ENCODE measurements around the gene ETS2. TPM values are rescaled to one million over a fixed set of nuclear protein-coding genes. Genes with fewer than 3 reads are reported as not detected.

ETS2 gene
- total and polyA plus RNA-seq, 2 of the 8 experiments (the other 6 are each of a cell fraction or from before 2014, with no cell fraction given) = 11.0 to 45.1 TPM

GRCh38 chr21:38771536-38771935 lies 34.2 kb upstream of the ETS2 start:
- POLR2A ChIA-PET (ENCODE audit: partially characterized antibody) = no interaction called here
- Histone ChIP-seq H3K4me3 (ENCODE audit: extremely low read depth in 1 of 4, insufficient read depth in 2 of 4, low read depth in 3 of 4, low read length in 4 of 4) (no peak overlapping the region), H4K20me1 (replicated peaks in 1 of 2; ENCODE audit: control insufficient read depth in 1 of 2, insufficient read depth in 2 of 2, low read length in 2 of 2) (no peaks in the 10 kb centered on the region), H3K9ac (replicated peaks in 1 of 4; ENCODE audit: extremely low read depth in 1 of 4, low read depth in 3 of 4, low read length in 3 of 4) (no peak overlapping the region), H2BK12ac (ENCODE audit: low read depth, low read length) (no peak overlapping the region), H3K27me3 (replicated peaks in 1 of 4; ENCODE audit: control insufficient read depth in 3 of 4, extremely low read depth in 1 of 4, insufficient read depth in 3 of 4, low read length in 3 of 4) (no peaks in the 10 kb centered on the region; a peak in 1 of 7 replicates), H3K36me3 (ENCODE audit: control insufficient read depth in 2 of 4, insufficient read depth in 4 of 4, low read length in 3 of 4) (no peaks in the 10 kb centered on the region), H2BK20ac (ENCODE audit: low read length) (no peak overlapping the region), H3K4me1 (replicated peaks in 1 of 4; ENCODE audit: control insufficient read depth in 3 of 4, insufficient read depth in 4 of 4, low read length in 3 of 4) (no peaks in the 10 kb centered on the region; a peak in 2 of 7 replicates), H4K5ac (ENCODE audit: insufficient read length, low read depth, low read length) (no peak overlapping the region), H4K8ac (ENCODE audit: extremely low read depth, insufficient read depth, low read length) (no peak overlapping the region), H3K79me2 (ENCODE audit: control insufficient read depth in 1 of 2, insufficient read depth in 2 of 2, low read length in 2 of 2) (no peaks in the 10 kb centered on the region), H3K23me2 (ENCODE audit: low read depth, low read length) (no peaks in the 10 kb centered on the region; the same call in 1 of the 2 replicates), H3K14ac (ENCODE audit: insufficient read length) (no peak overlapping the region), H2BK120ac (replicated peaks; ENCODE audit: low read depth, low read length) (no peak overlapping the region), H3K4me2 (ENCODE audit: insufficient read depth in 1 of 2, low read depth in 2 of 2, low read length in 2 of 2) (no peak overlapping the region), H3K56ac (replicated peaks; ENCODE audit: insufficient read length, low read depth, low read length) (no peak overlapping the region), H3K79me1 (ENCODE audit: low read depth, low read length) (no peaks in the 10 kb centered on the region), H3K4ac (replicated peaks; ENCODE audit: insufficient read length, low read depth, low read length) (no peak overlapping the region), H4K91ac (replicated peaks; ENCODE audit: insufficient read length, low read length) (no peak overlapping the region), H3K27ac (ENCODE audit: low read depth, low read length) (no peak overlapping the region), H3K23ac (ENCODE audit: insufficient read length) (no peak overlapping the region), H3K18ac (ENCODE audit: extremely low read depth, low read length) (no peak overlapping the region), H2BK5ac (ENCODE audit: low read depth, low read length) (no peak overlapping the region), H2AFZ (ENCODE audit: low read length) (no peak overlapping the region), H2AK5ac (ENCODE audit: low read depth, low read length) (no peak overlapping the region), H3K9me3 (ENCODE audit: insufficient read depth in 2 of 2, low read depth in 1 of 2, low read length in 1 of 2) (no peaks in the 10 kb centered on the region), H2BK15ac (ENCODE audit: low read length) (no peak overlapping the region)
- CTCF ChIA-PET (ENCODE audit: partially characterized antibody) = interaction anchor here (0.7 to 2.0 kb wide), 2 partner anchors 9 to 211 kb away, joined by 3 to 7 read pairs; no protein-coding TSS in a partner anchor
- DNase-seq (ENCODE audit: low read depth in 1 of 2, low spot score in 2 of 2) (no peak), FAIRE-seq (no peak)
- TF ChIP-seq CREB1 (IDR thresholded peaks at IDR 0.05) (no peak), POU5F1 (IDR thresholded peaks at IDR 0.05; ENCODE audit: low read depth, low read length) (no peak)
